Activated CD8-positive, alpha-beta memory T cell treated with anti-CD3 and anti-CD28 coated beads for 24 hours (primary cell): Measurements from ENCODE around the gene PCBP3.

Experiments
- DNase-seq: peaks from one replicate; pipeline ENCODE4 v3.0.0-alpha.2; 2020

The PCBP3 gene

DNA sequence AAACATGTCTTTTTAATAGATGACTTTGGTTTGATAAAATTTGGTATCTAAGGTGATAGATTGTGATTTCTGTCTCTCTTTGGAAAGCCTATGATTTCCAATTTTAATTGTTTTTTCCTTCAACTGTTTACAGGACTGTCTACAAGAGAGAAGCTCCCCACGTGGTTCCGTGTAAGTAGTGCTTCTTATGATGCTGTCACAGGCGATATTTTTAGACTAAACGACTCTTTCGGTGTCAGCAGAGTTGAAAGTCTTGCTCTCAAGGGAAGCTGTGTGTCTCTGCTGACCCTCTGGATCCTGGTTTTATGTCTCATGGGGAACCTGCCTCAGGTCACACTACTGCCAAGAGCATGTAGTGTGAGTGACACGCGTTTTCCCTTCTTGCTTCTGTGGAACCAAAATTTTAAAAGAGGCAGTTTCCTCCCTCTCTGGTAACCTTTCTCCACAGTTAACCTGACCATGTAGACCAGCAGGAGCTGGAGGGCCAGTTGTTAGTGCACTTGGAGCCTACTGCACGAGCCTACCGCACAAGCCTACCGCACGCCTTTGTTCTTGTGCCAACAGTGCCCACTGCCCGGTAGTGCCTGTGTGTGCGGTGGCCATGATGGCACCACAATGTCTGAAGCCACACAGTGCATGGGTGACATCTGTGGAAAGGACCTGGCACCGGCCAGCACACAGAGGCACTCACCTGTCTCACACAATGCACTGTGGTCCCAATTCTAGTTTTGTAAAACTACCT lies 91.9 kb downstream of the PCBP3 start:
- DNase-seq, result no peak

- no peak for DNase-seq
Measured at GRCh38 chr21:45736042-45736689, 92.6 kb downstream of the PCBP3 start.

- no peak for DNase-seq
Measured at GRCh38 chr21:45736690-45737484, 93.4 kb downstream of the PCBP3 start.

DNA sequence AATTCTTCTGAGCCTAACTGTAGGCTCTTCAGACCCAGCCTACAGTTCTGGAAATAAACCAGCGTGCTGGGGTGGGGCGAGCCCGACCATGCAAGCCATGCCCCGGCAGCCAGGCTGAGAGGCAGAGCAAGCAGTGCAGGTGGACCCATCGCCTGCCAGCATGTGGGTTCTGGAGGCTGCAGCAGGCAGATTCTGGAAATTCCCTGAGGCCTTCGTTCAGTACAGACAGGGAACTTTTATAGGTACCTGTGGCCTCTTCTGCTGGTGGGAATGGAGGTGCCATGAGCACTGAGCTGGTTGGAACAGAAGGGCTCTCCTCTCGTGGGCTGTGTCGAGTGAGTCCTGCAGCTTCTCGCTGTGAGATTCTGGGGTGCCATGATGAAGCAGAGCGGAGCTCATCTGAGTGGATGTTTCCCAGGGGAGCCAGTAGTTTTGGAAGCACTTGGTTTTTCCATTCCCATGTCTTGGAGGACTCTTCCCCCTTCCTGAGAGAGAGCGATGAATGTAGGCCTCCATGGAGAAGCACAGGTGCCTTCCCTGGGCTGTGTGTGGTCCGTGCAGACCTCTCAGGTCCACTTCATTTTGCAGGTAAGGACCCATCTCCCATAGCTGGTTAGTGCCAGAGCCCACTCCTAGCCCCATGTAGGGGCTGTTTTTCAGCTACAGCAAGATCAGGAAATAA lies 94.1 kb downstream of the PCBP3 start:
- no peak for DNase-seq

GRCh38 chr21:45739218-45740087 lies 95.9 kb downstream of the PCBP3 start:
- peak; percentile 56 for DNase-seq

- DNase-seq, result no peak
Measured at GRCh38 chr21:45740088-45740440, 96.5 kb downstream of the PCBP3 start.

- no peak for DNase-seq
Measured at GRCh38 chr21:45740491-45741357, 97.2 kb downstream of the PCBP3 start.

DNA sequence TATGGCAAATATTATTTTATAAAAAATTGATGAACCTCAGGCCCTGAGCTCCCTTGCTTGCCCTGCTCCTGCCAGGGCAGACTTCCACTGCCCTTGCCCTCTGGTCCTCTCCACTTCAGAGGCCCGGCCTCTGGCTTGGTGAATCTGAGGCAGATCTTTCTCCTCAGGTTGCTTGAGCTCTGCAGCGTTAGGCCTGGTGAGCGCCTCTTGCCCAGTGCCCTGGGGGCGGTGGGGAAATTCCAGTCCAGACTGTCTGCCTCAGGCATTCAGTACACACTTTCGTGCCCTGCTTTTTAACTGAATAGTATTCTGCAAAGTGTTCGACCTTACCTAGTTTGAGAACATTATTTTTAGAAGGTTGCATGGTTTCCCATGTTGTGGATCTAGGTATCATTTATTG lies 98.2 kb downstream of the PCBP3 start:
- DNase-seq, result no peak

GRCh38 chr21:45742247-45742646 lies 98.7 kb downstream of the PCBP3 start:
- DNase-seq, result no peak

DNA sequence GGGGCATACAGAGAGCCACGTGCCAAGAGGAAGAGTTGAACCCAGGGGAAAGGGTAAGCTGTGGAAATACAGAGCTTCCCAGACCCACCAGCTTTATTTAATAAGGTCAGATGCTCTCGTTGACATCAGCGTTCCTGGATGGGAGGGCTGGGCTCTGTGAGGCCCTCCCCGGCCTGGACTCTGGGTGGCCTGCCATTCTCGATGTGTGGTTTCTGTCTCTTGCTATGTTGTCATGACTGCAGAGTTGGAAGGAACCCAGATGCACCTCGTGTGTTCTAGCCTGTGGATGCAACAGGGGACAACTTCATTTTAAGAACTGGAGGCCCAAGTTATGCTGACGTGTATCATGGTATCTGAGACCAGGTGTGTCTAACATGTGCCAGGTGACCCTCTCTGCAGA lies 101.7 kb downstream of the PCBP3 start:
- DNase-seq, result no peak

DNA sequence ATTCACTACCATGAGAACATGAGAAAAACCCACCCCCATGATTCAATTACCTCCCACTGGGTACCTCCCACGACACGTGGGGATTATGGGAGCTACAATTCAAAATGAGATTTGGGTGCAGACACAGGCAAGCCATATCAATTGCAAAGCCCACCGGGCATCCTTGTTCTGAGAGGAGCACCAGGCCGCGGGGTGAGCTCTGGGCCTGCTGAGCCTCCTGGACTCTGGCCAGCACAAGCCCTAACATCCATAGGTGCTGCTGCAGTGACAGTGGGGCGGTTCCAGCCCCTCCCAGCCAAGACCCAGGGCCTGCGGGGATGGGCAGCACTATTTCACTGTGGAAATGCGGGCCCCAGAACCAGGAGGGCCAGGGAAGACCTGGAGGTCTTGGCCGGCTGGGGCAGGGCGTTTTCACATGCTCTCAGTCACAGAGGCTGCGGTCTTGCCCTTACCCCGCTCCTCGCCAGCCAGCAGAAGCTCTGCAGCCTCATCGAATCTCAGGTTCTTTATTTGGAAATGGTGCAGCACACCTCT lies 103.8 kb downstream of the PCBP3 start:
- no peak for DNase-seq

GRCh38 chr21:45747802-45748445 lies 104.4 kb downstream of the PCBP3 start:
- DNase-seq, result no peak

- no peak for DNase-seq
Measured at GRCh38 chr21:45748593-45748992, 105.1 kb downstream of the PCBP3 start.

DNA sequence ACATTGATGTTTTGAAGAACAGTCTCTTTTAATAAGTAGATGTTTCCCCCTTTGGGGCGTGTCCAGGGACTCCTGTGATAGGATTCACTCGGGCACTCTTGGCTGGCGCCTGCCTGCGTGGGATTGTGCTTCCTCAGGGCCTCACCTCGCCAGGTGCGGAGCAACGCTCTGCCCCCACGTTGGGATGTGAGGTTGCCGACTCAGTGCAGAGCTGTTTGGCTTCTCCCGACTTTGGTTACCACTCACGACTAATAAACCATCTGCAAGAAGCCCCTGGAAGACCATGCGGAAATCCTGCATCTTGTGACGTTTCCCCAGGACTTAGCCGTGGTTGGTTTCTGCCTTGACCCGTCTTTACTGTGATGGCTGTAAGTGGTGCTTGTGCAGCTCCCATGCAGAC lies 106.4 kb downstream of the PCBP3 start:
- DNase-seq, result no peak

GRCh38 chr21:45750936-45751335 lies 107.4 kb downstream of the PCBP3 start:
- DNase-seq, result no peak

DNA sequence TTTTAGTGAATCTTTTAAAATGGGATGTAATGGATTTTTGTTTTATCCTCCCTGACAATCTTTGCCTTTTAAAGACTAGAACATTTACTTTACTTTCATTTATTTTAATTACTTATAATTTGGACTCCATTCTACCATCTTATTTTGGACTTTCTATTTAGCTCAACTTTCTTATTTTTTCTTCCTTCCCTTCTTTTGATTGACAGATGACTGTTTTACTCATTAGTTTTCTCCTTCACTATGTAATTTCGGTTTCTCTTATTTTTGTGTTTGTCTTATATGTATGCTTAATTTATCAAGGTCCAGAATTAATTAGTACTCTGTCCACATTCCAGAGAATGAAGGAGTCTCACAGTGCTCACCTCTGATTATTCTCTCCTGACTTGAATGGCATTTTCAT lies 109.9 kb downstream of the PCBP3 start:
- DNase-seq, result no peak

DNA sequence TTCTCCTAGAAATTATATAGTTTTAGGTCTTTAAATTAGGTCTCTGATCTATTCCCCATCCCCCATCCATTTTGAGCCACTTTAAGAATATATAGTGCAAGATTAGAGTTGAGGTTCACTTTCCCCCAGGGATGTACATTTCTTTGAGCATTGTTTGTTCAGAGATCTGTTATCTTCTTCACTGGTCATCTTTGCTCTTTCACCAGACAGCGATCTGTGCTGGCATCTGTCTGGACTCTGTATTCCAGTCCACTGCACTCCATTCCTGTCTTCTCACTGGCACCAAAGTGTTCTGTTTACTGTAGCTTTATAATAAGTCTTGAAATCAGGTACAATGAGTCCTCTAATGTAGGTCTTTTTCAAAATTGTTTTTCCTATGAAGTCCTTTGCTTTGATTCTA lies 112.5 kb downstream of the PCBP3 start:
- DNase-seq, result no peak

- DNase-seq, result no peak
Measured at GRCh38 chr21:45756669-45757068, 113.1 kb downstream of the PCBP3 start.

DNA sequence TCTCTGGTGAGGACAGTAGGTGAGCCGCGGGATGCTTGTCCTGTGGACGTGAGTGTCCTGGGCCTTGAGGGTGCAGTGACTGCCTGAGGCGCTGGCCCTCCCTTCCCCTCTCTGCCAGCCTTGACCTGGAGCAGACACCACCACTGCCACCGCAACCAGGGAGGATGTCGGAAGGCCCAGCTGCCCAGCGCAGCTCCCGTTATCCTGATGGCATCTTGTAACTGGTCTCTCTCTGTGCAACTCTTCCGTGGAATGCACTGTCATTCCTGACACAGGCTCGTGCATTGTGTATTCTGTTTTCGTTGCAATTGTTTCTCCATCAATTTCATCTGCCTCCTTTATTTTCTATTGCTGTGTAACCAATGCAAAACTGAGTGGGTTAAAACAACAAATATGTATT lies 118.2 kb downstream of the PCBP3 start:
- DNase-seq, result no peak

GRCh38 chr21:45763074-45763473 lies 119.5 kb downstream of the PCBP3 start:
- no peak for DNase-seq

GRCh38 chr21:45763506-45763905 lies 120.0 kb downstream of the PCBP3 start:
- no peak for DNase-seq
